GM23338 (cell line): ENCODE measurements around the gene PTPRZ1. TPM values are rescaled to one million over a fixed set of nuclear protein-coding genes. Genes with fewer than 3 reads are reported as not detected.
A peak's percentile ranks its signal among the peaks of the same experiment; 100 is the strongest.

Experiments used
- ATAC-seq: fragments of 200-7000 bp; cut with Tn5 transposase; 3 replicates; pipeline ENCODE4 v1.9.1; 2020
- DNase-seq: peaks from one replicate; pipeline ENCODE4 v3.0.0-alpha.2; 2015; ENCODE audit warnings: low spot score
- H2AFZ ChIP-seq: fragments of 200-600 bp; sonication (generic); 2 replicates; pipeline ENCODE4 v1.8.0; 2016; ENCODE audit warnings: antibody characterized with exemption, mild to moderate bottlenecking, moderate library complexity
- H3F3A ChIP-seq: fragments of 200-600 bp; sonication (generic); replicated peaks from 2 replicates; pipeline ENCODE4 v1.8.0; 2017; ENCODE audit warnings: antibody characterized with exemption, mixed run types, low read depth
- H3K27ac ChIP-seq: fragments of 200-600 bp; sonication (generic); 2 replicates; pipeline ENCODE4 v1.6.1; 2016; ENCODE audit warnings: low read depth
- H3K27me3 ChIP-seq: fragments of 200-600 bp; sonication (generic); 2 replicates; pipeline ENCODE4 v1.8.0; 2016; ENCODE audit warnings: mild to moderate bottlenecking, mixed run types, moderate library complexity; ENCODE audit not compliant: insufficient read depth
- H3K36me3 ChIP-seq: fragments of 200-600 bp; sonication (generic); 2 replicates; pipeline ENCODE4 v1.8.0; 2016; ENCODE audit warnings: mild to moderate bottlenecking; ENCODE audit not compliant: insufficient read depth
- H3K4me1 ChIP-seq: fragments of 200-600 bp; sonication (generic); 2 replicates; pipeline ENCODE4 v1.8.0; 2016; ENCODE audit warnings: mild to moderate bottlenecking, moderate library complexity; ENCODE audit not compliant: insufficient read depth
- H3K4me2 ChIP-seq: fragments of 200-600 bp; sonication (generic); 2 replicates; pipeline ENCODE4 v1.7.1; 2017; ENCODE audit warnings: mixed run types
- H3K4me3 ChIP-seq: fragments of 200-600 bp; sonication (generic); 2 replicates; pipeline ENCODE4 v1.6.1; 2016; ENCODE audit warnings: mixed run types
- H3K79me2 ChIP-seq: fragments of 200-600 bp; sonication (generic); replicated peaks from 2 replicates; pipeline ENCODE4 v1.8.0; 2017; ENCODE audit warnings: mild to moderate bottlenecking; ENCODE audit not compliant: insufficient read depth
- H3K9me2 ChIP-seq: fragments of 200-600 bp; sonication (generic); 2 replicates; pipeline ENCODE4 v1.8.0; 2017; ENCODE audit not compliant: insufficient read depth
- H4K20me1 ChIP-seq: fragments of 200-600 bp; sonication (generic); replicated peaks from 2 replicates; pipeline ENCODE4 v1.8.0; 2017; ENCODE audit warnings: mild to moderate bottlenecking; ENCODE audit not compliant: insufficient read depth
- H3K27ac Mint-ChIP-seq: 2 replicates; pipeline ENCODE4 v1.8.0; 2020; ENCODE audit warnings: inconsistent platforms, mild to moderate bottlenecking, moderate library complexity, mixed read lengths
- H3K27me3 Mint-ChIP-seq: 3 replicates; pipeline ENCODE4 v1.8.0; 2022; ENCODE audit warnings: low read depth, mild to moderate bottlenecking, moderate library complexity, mixed read lengths, inconsistent platforms; ENCODE audit not compliant: insufficient read depth, poor library complexity
- H3K36me3 Mint-ChIP-seq: 3 replicates; pipeline ENCODE4 v1.8.0; 2021; ENCODE audit warnings: low read depth, mild to moderate bottlenecking, inconsistent platforms, moderate library complexity, mixed read lengths
- H3K4me1 Mint-ChIP-seq: 3 replicates; pipeline ENCODE4 v1.8.0; 2020; ENCODE audit warnings: mild to moderate bottlenecking, inconsistent platforms, mixed read lengths
- H3K4me3 Mint-ChIP-seq: 3 replicates; pipeline ENCODE4 v1.8.0; 2021; ENCODE audit warnings: moderate library complexity, mild to moderate bottlenecking, inconsistent platforms, mixed read lengths
- H3K9me3 Mint-ChIP-seq: 3 replicates; pipeline ENCODE4 v1.8.0; 2020; ENCODE audit warnings: moderate library complexity, mild to moderate bottlenecking, inconsistent platforms, mixed read lengths
- EZH2 ChIP-seq: fragments of 200-600 bp; sonication (generic); IDR thresholded peaks from one replicate; pipeline ENCODE4 v1.8.0; 2017; ENCODE audit warnings: antibody characterized with exemption, mild to moderate bottlenecking, low read depth; ENCODE audit not compliant: unreplicated experiment
- JUNB ChIP-seq: IDR thresholded peaks from one replicate; pipeline ENCODE4 v1.6.1; 2016; ENCODE audit warnings: antibody characterized with exemption; ENCODE audit not compliant: unreplicated experiment
- NANOG ChIP-seq: IDR thresholded peaks from 2 replicates; pipeline ENCODE4 v1.6.1; 2016; ENCODE audit warnings: antibody characterized with exemption, borderline replicate concordance
- POLR2AphosphoS5 ChIP-seq: IDR thresholded peaks from 2 replicates; pipeline ENCODE4 v1.6.1; 2016; ENCODE audit warnings: antibody characterized with exemption, low read depth
- STAT1 ChIP-seq: IDR thresholded peaks from one replicate; pipeline ENCODE4 v1.6.1; 2016; ENCODE audit warnings: antibody characterized with exemption; ENCODE audit not compliant: unreplicated experiment
- ZNF114 ChIP-seq: fragments of 250-450 bp; sonication (Bioruptor Pico); IDR thresholded peaks from 2 replicates; pipeline ENCODE4 v1.5.0; 2020; ENCODE audit warnings: mild to moderate bottlenecking, moderate library complexity
- ZNF331 ChIP-seq: fragments of 250-450 bp; sonication (Bioruptor Pico); IDR thresholded peaks from 2 replicates; pipeline ENCODE4 v1.5.0; 2020; ENCODE audit warnings: low read depth, mild to moderate bottlenecking, moderate library complexity
- polyA plus RNA-seq: library from polyadenylated mRNA; unstranded; fragments of >200 nt; fragmentation: Nextera tagmentation; extraction: Ambion mirVana; gene quantifications from 2 replicates; pipeline ENCODE4 v1.2.1, GENCODE V29; 2016
- total RNA-seq: library from RNA; depleted of rRNA; stranded (reverse); fragments of >200 nt; shearing (Covaris generic); gene quantifications from 2 replicates; pipeline ENCODE4 v1.2.3, GENCODE V29; 2014
- TF ChIP-seq, protein P1 (sequence below): IDR thresholded peaks from one replicate; pipeline ENCODE4 v1.6.1; 2018; ENCODE audit warnings: antibody characterized with exemption; ENCODE audit not compliant: unreplicated experiment
- TF ChIP-seq, protein P2 (sequence below): fragments of 250-450 bp; sonication (Bioruptor Pico); IDR thresholded peaks from 2 replicates; pipeline ENCODE4 v1.5.0; 2020; ENCODE audit warnings: mild to moderate bottlenecking, moderate library complexity

The PTPRZ1 gene
- total and polyA plus RNA-seq, 2 experiments from 2014 or later: 160 to 230 TPM

DNA sequence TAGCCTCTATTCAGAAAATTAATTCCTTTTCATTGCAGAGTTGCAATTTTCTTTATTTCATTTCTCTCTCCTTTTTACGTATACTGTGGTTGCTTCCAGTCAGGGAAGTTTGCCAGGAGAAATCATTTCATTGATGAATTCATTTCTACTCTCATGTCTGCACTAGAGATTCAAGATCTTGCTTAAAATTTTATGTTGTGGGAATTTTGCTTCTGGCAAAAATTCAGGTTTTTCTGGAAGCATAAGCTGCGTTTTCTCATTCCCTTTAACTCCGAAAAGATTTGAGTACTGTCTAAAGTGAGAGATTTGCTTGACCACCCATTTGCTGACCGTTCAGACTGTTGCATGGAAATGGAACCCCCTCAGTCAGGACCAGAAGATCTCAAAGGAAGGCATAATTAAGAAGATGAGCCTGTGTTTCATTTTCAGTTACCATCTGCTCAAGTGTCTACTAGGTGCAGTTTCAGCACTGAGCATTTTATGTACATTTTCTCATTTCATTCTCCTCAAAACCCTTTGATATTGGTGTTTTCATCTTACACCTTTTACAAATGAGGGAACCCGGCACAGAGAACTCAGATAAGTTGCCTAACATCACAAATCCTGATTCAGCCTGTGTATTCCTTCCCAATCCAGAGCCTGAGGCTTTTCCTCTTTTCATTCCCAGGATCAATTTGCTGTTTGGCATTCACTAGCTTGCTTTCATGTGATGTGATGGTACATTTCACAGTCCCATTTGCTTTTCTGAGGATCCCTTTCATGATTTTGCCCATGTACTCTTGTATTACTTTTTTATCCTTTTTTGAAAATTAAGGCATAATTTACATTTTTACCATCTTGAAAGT lies 3.9 kb downstream of the PTPRZ1 start (continued):
- TF ChIP-seq, protein P1, sequence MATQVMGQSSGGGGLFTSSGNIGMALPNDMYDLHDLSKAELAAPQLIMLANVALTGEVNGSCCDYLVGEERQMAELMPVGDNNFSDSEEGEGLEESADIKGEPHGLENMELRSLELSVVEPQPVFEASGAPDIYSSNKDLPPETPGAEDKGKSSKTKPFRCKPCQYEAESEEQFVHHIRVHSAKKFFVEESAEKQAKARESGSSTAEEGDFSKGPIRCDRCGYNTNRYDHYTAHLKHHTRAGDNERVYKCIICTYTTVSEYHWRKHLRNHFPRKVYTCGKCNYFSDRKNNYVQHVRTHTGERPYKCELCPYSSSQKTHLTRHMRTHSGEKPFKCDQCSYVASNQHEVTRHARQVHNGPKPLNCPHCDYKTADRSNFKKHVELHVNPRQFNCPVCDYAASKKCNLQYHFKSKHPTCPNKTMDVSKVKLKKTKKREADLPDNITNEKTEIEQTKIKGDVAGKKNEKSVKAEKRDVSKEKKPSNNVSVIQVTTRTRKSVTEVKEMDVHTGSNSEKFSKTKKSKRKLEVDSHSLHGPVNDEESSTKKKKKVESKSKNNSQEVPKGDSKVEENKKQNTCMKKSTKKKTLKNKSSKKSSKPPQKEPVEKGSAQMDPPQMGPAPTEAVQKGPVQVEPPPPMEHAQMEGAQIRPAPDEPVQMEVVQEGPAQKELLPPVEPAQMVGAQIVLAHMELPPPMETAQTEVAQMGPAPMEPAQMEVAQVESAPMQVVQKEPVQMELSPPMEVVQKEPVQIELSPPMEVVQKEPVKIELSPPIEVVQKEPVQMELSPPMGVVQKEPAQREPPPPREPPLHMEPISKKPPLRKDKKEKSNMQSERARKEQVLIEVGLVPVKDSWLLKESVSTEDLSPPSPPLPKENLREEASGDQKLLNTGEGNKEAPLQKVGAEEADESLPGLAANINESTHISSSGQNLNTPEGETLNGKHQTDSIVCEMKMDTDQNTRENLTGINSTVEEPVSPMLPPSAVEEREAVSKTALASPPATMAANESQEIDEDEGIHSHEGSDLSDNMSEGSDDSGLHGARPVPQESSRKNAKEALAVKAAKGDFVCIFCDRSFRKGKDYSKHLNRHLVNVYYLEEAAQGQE: no peak

DNA sequence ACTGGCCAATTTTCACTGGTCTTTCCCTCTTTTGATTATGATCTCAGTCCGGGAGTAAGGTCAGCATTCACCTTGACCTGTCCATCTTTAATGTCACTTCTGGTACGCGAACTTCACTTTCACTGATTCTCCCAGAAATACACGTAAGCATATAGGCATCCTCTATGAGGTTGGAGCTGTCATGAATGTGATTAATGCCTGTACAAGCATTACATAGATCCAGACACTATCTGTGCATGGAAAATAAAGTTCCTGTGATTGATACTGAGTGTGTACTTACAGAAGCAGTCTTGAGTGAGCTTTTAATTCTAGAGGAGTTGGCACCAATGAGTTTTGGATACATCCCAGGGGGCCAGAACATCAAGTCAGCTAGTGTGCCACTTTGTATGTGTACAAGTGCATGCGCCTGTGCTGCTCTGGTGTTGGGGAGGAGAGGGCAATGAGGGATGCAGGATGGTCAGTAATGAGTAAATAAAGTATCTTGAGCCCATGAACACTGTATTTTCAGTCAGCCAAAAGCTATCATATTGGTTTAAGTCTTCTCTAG lies 6.0 kb downstream of the PTPRZ1 start:
- H3K4me3 Mint-ChIP-seq: peak overlapping the region; percentile 10
- peak overlapping the region; percentile 25; the same call in 1 of the 2 replicates for H3K27ac Mint-ChIP-seq
- peaks cover 74% of the 10 kb centered on the region for H3K4me1 ChIP-seq
- TF ChIP-seq, protein P1: no peak
- TF ChIP-seq ZNF331 (CRISPR knock-in tag) (no peak), JUNB (no peak), STAT1 (no peak), NANOG (no peak), ZNF114 (no peak), EZH2 (no peak), POLR2AphosphoS5 (no peak)
- TF ChIP-seq, protein P2, sequence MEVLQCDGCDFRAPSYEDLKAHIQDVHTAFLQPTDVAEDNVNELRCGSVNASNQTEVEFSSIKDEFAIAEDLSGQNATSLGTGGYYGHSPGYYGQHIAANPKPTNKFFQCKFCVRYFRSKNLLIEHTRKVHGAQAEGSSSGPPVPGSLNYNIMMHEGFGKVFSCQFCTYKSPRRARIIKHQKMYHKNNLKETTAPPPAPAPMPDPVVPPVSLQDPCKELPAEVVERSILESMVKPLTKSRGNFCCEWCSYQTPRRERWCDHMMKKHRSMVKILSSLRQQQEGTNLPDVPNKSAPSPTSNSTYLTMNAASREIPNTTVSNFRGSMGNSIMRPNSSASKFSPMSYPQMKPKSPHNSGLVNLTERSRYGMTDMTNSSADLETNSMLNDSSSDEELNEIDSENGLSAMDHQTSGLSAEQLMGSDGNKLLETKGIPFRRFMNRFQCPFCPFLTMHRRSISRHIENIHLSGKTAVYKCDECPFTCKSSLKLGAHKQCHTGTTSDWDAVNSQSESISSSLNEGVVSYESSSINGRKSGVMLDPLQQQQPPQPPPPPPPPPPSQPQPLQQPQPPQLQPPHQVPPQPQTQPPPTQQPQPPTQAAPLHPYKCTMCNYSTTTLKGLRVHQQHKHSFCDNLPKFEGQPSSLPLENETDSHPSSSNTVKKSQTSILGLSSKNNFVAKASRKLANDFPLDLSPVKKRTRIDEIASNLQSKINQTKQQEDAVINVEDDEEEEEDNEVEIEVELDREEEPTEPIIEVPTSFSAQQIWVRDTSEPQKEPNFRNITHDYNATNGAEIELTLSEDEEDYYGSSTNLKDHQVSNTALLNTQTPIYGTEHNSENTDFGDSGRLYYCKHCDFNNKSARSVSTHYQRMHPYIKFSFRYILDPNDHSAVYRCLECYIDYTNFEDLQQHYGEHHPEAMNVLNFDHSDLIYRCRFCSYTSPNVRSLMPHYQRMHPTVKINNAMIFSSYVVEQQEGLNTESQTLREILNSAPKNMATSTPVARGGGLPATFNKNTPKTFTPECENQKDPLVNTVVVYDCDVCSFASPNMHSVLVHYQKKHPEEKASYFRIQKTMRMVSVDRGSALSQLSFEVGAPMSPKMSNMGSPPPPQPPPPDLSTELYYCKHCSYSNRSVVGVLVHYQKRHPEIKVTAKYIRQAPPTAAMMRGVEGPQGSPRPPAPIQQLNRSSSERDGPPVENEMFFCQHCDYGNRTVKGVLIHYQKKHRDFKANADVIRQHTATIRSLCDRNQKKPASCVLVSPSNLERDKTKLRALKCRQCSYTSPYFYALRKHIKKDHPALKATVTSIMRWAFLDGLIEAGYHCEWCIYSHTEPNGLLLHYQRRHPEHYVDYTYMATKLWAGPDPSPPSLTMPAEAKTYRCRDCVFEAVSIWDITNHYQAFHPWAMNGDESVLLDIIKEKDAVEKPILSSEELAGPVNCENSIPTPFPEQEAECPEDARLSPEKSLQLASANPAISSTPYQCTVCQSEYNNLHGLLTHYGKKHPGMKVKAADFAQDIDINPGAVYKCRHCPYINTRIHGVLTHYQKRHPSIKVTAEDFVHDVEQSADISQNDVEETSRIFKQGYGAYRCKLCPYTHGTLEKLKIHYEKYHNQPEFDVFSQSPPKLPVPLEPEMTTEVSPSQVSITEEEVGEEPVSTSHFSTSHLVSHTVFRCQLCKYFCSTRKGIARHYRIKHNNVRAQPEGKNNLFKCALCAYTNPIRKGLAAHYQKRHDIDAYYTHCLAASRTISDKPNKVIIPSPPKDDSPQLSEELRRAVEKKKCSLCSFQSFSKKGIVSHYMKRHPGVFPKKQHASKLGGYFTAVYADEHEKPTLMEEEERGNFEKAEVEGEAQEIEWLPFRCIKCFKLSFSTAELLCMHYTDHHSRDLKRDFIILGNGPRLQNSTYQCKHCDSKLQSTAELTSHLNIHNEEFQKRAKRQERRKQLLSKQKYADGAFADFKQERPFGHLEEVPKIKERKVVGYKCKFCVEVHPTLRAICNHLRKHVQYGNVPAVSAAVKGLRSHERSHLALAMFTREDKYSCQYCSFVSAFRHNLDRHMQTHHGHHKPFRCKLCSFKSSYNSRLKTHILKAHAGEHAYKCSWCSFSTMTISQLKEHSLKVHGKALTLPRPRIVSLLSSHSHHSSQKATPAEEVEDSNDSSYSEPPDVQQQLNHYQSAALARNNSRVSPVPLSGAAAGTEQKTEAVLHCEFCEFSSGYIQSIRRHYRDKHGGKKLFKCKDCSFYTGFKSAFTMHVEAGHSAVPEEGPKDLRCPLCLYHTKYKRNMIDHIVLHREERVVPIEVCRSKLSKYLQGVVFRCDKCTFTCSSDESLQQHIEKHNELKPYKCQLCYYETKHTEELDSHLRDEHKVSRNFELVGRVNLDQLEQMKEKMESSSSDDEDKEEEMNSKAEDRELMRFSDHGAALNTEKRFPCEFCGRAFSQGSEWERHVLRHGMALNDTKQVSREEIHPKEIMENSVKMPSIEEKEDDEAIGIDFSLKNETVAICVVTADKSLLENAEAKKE: no peak
- ATAC-seq (no peak), DNase-seq (no peak)
- peaks cover 100% of the 10 kb centered on the region for H3K79me2 ChIP-seq
- no peaks in the 10 kb centered on the region for H3K27me3 Mint-ChIP-seq
- no peaks in the 10 kb centered on the region for H3K9me2 ChIP-seq
- no peaks in the 10 kb centered on the region for H3F3A ChIP-seq
- H2AFZ ChIP-seq: no peak overlapping the region
- H3K36me3 ChIP-seq: no peaks in the 10 kb centered on the region
- H3K9me3 Mint-ChIP-seq: no peaks in the 10 kb centered on the region
- peak overlapping the region; percentile 17 for H3K4me3 ChIP-seq
- H3K4me1 Mint-ChIP-seq: peaks cover 66% of the 10 kb centered on the region
- H3K27ac ChIP-seq: 0 out of 2 replicates have a peak overlapping the region, but pooled peaks have one; percentile 8
- peak overlapping the region; percentile 35 for H3K4me2 ChIP-seq
- H3K36me3 Mint-ChIP-seq: peaks cover 27% of the 10 kb centered on the region; the same call in 2 of the 3 replicates
- peaks cover 26% of the 10 kb centered on the region for H4K20me1 ChIP-seq
- H3K27me3 ChIP-seq: no peaks in the 10 kb centered on the region
